H9 (cell line): ENCODE results near the gene MBD3L2. TPM values are rescaled to one million over a fixed set of nuclear protein-coding genes. Genes with fewer than 3 reads are reported as not detected.
"Not testable (repeated sequence)": the region's sequence is repeated elsewhere in the genome, so short reads cannot be mapped to it uniquely, and the experiment has no call there.

Experiments
- DNase-seq: peaks from one replicate; pipeline ENCODE4 v3.0.0-alpha.2; 2017
- H2AFZ ChIP-seq: one replicate; pipeline ENCODE4 v1.6.1; 2013; ENCODE audit warnings: mild to moderate bottlenecking, low read length, control low read depth, moderate library complexity
- H2AK5ac ChIP-seq: 2 replicates; pipeline ENCODE4 v1.6.1; 2013; ENCODE audit warnings: low read length, control low read depth, mixed read lengths; ENCODE audit not compliant: insufficient read length
- H2BK120ac ChIP-seq: one replicate; pipeline ENCODE4 v1.6.1; 2013; ENCODE audit warnings: low read depth, mild to moderate bottlenecking, low read length, control low read depth, inconsistent platforms; ENCODE audit not compliant: poor library complexity, severe bottlenecking
- H2BK12ac ChIP-seq: 2 replicates; pipeline ENCODE4 v1.6.1; 2013; ENCODE audit warnings: low read length, control low read depth, mixed read lengths, low read depth; ENCODE audit not compliant: insufficient read length
- H2BK15ac ChIP-seq: 2 replicates; pipeline ENCODE4 v1.6.1; 2013; ENCODE audit warnings: low read depth, low read length, control low read depth
- H2BK20ac ChIP-seq: one replicate; pipeline ENCODE4 v1.6.1; 2013; ENCODE audit warnings: low read depth, mild to moderate bottlenecking, low read length, control low read depth, inconsistent platforms; ENCODE audit not compliant: poor library complexity, severe bottlenecking
- H2BK5ac ChIP-seq: 2 replicates; pipeline ENCODE4 v1.6.1; 2013; ENCODE audit warnings: low read length, control low read depth, mixed read lengths; ENCODE audit not compliant: insufficient read length
- H3K14ac ChIP-seq: 2 replicates; pipeline ENCODE4 v1.6.1; 2013; ENCODE audit warnings: low read length, control low read depth; ENCODE audit not compliant: insufficient read depth
- H3K18ac ChIP-seq: 2 replicates; pipeline ENCODE4 v1.6.1; 2013; ENCODE audit warnings: low read depth, mild to moderate bottlenecking, mixed read lengths, low read length, control low read depth; ENCODE audit not compliant: insufficient read length
- H3K23ac ChIP-seq: 2 replicates; pipeline ENCODE4 v1.6.1; 2013; ENCODE audit warnings: low read length, control low read depth, mixed read lengths, low read depth; ENCODE audit not compliant: insufficient read length
- H3K23me2 ChIP-seq: 2 replicates; pipeline ENCODE4 v1.6.1; 2013; ENCODE audit warnings: low read depth, mild to moderate bottlenecking, mixed read lengths, low read length, control low read depth; ENCODE audit not compliant: insufficient read length, poor library complexity, severe bottlenecking
- H3K27ac ChIP-seq: 2 replicates; pipeline ENCODE4 v1.5.1; 2013; ENCODE audit warnings: low read length, control low read depth, mixed read lengths, low read depth; ENCODE audit not compliant: insufficient read length
- H3K27me3 ChIP-seq: 2 replicates; pipeline ENCODE4 v1.6.1; 2013; ENCODE audit warnings: low read length, control low read depth, inconsistent platforms; ENCODE audit not compliant: insufficient read depth
- H3K4ac ChIP-seq: 2 replicates; pipeline ENCODE4 v1.6.1; 2013; ENCODE audit warnings: low read depth, mild to moderate bottlenecking, control low read depth, inconsistent platforms, low read length, moderate library complexity
- H3K4me1 ChIP-seq: 2 replicates; pipeline ENCODE4 v1.6.1; 2013; ENCODE audit warnings: low read length, control low read depth, inconsistent platforms; ENCODE audit not compliant: insufficient read depth
- H3K4me2 ChIP-seq: 2 replicates; pipeline ENCODE4 v1.6.1; 2013; ENCODE audit warnings: low read length, control low read depth, mixed read lengths; ENCODE audit not compliant: insufficient read length, insufficient read depth
- H3K56ac ChIP-seq: 2 replicates; pipeline ENCODE4 v1.6.1; 2013; ENCODE audit warnings: low read depth, mild to moderate bottlenecking, mixed read lengths, low read length, control low read depth; ENCODE audit not compliant: insufficient read length
- H3K79me1 ChIP-seq: 2 replicates; pipeline ENCODE4 v1.6.1; 2013; ENCODE audit warnings: low read depth, mild to moderate bottlenecking, moderate library complexity, low read length, control low read depth, inconsistent platforms; ENCODE audit not compliant: insufficient read depth, poor library complexity, severe bottlenecking
- H3K79me2 ChIP-seq: 2 replicates; pipeline ENCODE4 v1.6.1; 2013; ENCODE audit warnings: low read length, control low read depth, inconsistent platforms; ENCODE audit not compliant: insufficient read depth
- H3K9ac ChIP-seq: 2 replicates; pipeline ENCODE4 v1.6.1; 2013; ENCODE audit warnings: low read length, control low read depth, mixed read lengths; ENCODE audit not compliant: insufficient read length; ENCODE audit errors: extremely low read depth
- H3K9me3 ChIP-seq: one replicate; pipeline ENCODE4 v1.6.1; 2013; ENCODE audit warnings: low read depth, low read length, inconsistent platforms; ENCODE audit not compliant: control insufficient read depth
- H3T11ph ChIP-seq: one replicate; pipeline ENCODE4 v1.6.1; 2013; ENCODE audit warnings: mild to moderate bottlenecking, low read length, control low read depth, inconsistent platforms
- H4K20me1 ChIP-seq: one replicate; pipeline ENCODE4 v1.6.1; 2013; ENCODE audit not compliant: control insufficient read depth, insufficient read length, insufficient read depth
- H4K5ac ChIP-seq: 2 replicates; pipeline ENCODE4 v1.6.1; 2013; ENCODE audit warnings: low read depth, mild to moderate bottlenecking, mixed read lengths, low read length, control low read depth; ENCODE audit not compliant: insufficient read length
- H4K8ac ChIP-seq: replicated peaks from 2 replicates; pipeline ENCODE4 v1.6.1; 2013; ENCODE audit warnings: low read length, control low read depth, mixed read lengths, low read depth; ENCODE audit not compliant: insufficient read length
- H4K91ac ChIP-seq: 2 replicates; pipeline ENCODE4 v1.6.1; 2013; ENCODE audit warnings: low read depth, mild to moderate bottlenecking, moderate library complexity, mixed read lengths, low read length, control low read depth; ENCODE audit not compliant: insufficient read length
- H3K27ac Mint-ChIP-seq, 3 experiments: 2 replicates in 2 of 3; 3 replicates in 1 of 3; pipeline ENCODE4 v1.8.0; 2020 to 2021; ENCODE audit warnings: mixed read lengths in 3 of 3, mild to moderate bottlenecking in 1 of 3, moderate library complexity in 1 of 3
- H3K27me3 Mint-ChIP-seq: 2 replicates; pipeline ENCODE4 v1.8.0; 2021; ENCODE audit warnings: low read depth, mild to moderate bottlenecking, moderate library complexity, mixed read lengths
- H3K36me3 Mint-ChIP-seq, 3 experiments: 2 replicates in 2 of 3; 3 replicates in 1 of 3; pipeline ENCODE4 v1.8.0; 2020 to 2021; ENCODE audit warnings: low read depth in 3 of 3, mixed read lengths in 3 of 3; ENCODE audit not compliant: insufficient read depth in 1 of 3
- H3K4me1 Mint-ChIP-seq, 2 experiments: 2 replicates each; pipeline ENCODE4 v1.8.0; 2020; ENCODE audit warnings: mixed read lengths in 2 of 2
- H3K4me3 Mint-ChIP-seq, 2 experiments: 2 replicates in 1 of 2; 3 replicates in 1 of 2; pipeline ENCODE4 v1.8.0; 2020 to 2021; ENCODE audit warnings: mild to moderate bottlenecking in 2 of 2, mixed read lengths in 2 of 2, moderate library complexity in 1 of 2
- H3K9me3 Mint-ChIP-seq, 2 experiments: 2 replicates in 1 of 2; 3 replicates in 1 of 2; pipeline ENCODE4 v1.8.0; 2020; ENCODE audit warnings: mild to moderate bottlenecking in 2 of 2, mixed read lengths in 2 of 2, moderate library complexity in 1 of 2
- WGBS: extraction: QIAGEN DNeasy Blood & Tissue Kit; methylation state at CpG from one replicate; pipeline ENCODE4 v1.1.7; 2013; ENCODE audit warnings: missing lambda C conversion rate, low lambda C conversion rate, mixed read lengths; ENCODE audit not compliant: insufficient read length; ENCODE audit errors: extremely low coverage; 5-methylcytosine and 5-hydroxymethylcytosine counted together
- total RNA-seq: library from RNA; stranded (reverse); gene quantifications from 2 replicates; pipeline ENCODE4 v1.2.1, GENCODE V29; 2021

The MBD3L2 gene
- total RNA-seq, 1 experiment from 2014 or later = not detected

DNA sequence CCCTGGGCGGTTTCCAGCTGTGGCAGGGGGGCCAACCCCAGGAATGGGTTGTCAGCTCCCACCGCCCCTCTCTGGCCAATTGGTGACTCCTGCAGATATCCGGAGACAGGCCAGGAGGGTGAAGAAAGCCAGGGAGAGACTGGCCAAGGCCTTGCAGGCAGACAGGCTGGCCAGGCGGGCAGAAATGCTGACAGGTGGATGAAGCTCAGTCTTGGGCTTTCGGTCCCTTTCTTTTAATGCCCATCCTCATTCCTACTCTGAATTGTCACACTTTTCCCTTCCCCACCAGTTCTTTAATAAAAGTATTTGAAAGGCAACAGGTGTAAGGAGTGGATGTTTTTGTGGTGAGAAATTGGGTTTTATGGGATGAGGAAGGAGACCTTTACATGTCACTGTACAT, 2.3 kb downstream of the MBD3L2 start:
- not testable (repeated sequence) for H3K27me3 ChIP-seq, H2BK20ac ChIP-seq, H2BK5ac ChIP-seq, H3K14ac ChIP-seq, H3K27ac ChIP-seq, H3K79me2 ChIP-seq, H3K4me2 ChIP-seq, H3K9ac ChIP-seq, H3K9me3 ChIP-seq, H2AK5ac ChIP-seq, H3K23me2 ChIP-seq, H3K4ac ChIP-seq, H3K56ac ChIP-seq, H3K18ac ChIP-seq, H3K27me3 Mint-ChIP-seq, H3K4me1 Mint-ChIP-seq, H3K27ac Mint-ChIP-seq, H3K4me1 ChIP-seq, H3K4me3 Mint-ChIP-seq, H4K8ac ChIP-seq, H2BK12ac ChIP-seq, H3K23ac ChIP-seq, H4K20me1 ChIP-seq, H2BK15ac ChIP-seq, H3K79me1 ChIP-seq, H4K91ac ChIP-seq, H2BK120ac ChIP-seq, H4K5ac ChIP-seq, H3K36me3 Mint-ChIP-seq, DNase-seq, H3T11ph ChIP-seq, H2AFZ ChIP-seq
- no CpG with 5 or more reads among the region's 5 CpGs for WGBS
- H3K9me3 Mint-ChIP-seq = peaks cover 10 to 12% of the 10 kb centered on the region in 2 experiments; a peak in 4 of 5 replicates

- not testable (repeated sequence) for H3K14ac ChIP-seq, H3K27me3 Mint-ChIP-seq, H2BK15ac ChIP-seq, H2BK5ac ChIP-seq, H3K4me1 Mint-ChIP-seq, H3T11ph ChIP-seq, H4K5ac ChIP-seq, H3K27me3 ChIP-seq, H4K8ac ChIP-seq, H3K36me3 Mint-ChIP-seq, H3K4me1 ChIP-seq, H3K9me3 ChIP-seq, H3K27ac Mint-ChIP-seq, H2BK20ac ChIP-seq, H3K23ac ChIP-seq, H3K79me2 ChIP-seq, H2AFZ ChIP-seq, H3K9ac ChIP-seq, H3K4ac ChIP-seq, H2BK12ac ChIP-seq, H3K79me1 ChIP-seq, H4K20me1 ChIP-seq, H3K23me2 ChIP-seq, H3K18ac ChIP-seq, H2BK120ac ChIP-seq, H3K56ac ChIP-seq, DNase-seq, H3K4me3 Mint-ChIP-seq, H3K27ac ChIP-seq, H4K91ac ChIP-seq, H2AK5ac ChIP-seq, H3K4me2 ChIP-seq
- H3K9me3 Mint-ChIP-seq = peaks cover 10 to 12% of the 10 kb centered on the region in 2 experiments; a peak in 4 of 5 replicates
- no CpG with 5 or more reads among the region's 7 CpGs for WGBS
Measured at GRCh38 chr19:7052896-7053295, 3.8 kb downstream of the MBD3L2 start.
